Kidney glomerular epithelial cell (primary cell): ENCODE measurements around the gene HLA-DMB.

Source experiments
- DNase-seq: peaks from one replicate; lab custom pipeline; 2025; lab: John Stamatoyannopoulos, UW

Gene HLA-DMB

DNA sequence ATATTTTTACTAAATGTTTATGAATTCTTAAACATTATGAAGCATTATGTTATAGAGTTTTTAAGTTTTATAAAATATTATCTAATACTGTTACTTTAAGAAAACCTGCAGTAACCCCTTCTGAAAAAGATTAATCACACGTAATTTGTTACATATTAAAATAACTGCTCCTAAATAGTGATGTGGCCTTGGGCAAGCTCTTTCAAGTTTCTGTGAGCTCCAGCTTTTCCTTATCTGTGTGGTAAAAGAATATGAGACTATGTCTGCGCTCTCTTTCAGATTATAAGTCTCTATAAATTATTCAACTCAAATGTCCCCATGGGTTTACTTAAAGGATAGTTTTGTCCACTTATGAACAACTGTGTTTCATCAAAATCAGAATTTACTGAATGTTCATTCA is 31.9 kb downstream of the HLA-DMB start:
- DNase-seq: no peak

DNA sequence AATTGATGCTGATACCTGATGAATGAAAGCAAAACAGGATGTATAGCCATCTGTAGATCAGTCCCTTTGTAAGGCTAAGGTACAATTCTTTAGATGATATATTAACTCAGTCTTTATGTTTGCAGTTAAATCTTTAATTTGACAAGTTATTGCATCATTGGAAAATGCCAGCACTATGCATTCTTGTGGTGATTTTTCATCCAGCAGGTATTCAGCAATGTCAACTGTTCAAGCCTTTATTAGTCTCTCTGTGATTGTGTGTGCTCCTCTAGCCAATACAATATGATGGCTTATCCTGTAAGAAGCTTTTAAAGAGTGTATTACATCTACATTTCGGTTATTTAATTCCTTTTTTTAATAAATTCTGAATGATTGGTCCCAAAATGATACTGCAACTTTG is 34.3 kb downstream of the HLA-DMB start:
- peak; percentile 38 for DNase-seq

GRCh38 chr6:32905078-32905477 is 35.8 kb downstream of the HLA-DMB start:
- no peak for DNase-seq

GRCh38 chr6:32903952-32904351 is 36.9 kb downstream of the HLA-DMB start:
- DNase-seq: no peak

DNA sequence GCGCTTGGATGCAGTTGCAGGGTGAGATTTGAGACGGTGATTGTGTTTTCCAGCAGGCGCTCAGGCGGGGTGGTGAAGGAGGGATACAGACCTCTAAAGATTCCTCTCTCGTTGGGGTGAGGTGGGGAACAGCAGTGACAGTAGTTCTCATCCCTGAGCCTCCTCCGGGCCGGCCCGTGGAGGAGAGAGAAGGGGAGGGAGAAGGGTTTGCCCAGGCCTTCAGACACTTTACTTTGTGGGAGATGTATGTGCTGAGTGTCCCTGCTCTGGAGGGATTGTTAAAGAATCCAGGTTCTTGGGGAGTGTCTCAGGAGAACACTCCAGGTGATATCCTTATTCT is 45.9 kb downstream of the HLA-DMB start:
- DNase-seq: no peak

DNA sequence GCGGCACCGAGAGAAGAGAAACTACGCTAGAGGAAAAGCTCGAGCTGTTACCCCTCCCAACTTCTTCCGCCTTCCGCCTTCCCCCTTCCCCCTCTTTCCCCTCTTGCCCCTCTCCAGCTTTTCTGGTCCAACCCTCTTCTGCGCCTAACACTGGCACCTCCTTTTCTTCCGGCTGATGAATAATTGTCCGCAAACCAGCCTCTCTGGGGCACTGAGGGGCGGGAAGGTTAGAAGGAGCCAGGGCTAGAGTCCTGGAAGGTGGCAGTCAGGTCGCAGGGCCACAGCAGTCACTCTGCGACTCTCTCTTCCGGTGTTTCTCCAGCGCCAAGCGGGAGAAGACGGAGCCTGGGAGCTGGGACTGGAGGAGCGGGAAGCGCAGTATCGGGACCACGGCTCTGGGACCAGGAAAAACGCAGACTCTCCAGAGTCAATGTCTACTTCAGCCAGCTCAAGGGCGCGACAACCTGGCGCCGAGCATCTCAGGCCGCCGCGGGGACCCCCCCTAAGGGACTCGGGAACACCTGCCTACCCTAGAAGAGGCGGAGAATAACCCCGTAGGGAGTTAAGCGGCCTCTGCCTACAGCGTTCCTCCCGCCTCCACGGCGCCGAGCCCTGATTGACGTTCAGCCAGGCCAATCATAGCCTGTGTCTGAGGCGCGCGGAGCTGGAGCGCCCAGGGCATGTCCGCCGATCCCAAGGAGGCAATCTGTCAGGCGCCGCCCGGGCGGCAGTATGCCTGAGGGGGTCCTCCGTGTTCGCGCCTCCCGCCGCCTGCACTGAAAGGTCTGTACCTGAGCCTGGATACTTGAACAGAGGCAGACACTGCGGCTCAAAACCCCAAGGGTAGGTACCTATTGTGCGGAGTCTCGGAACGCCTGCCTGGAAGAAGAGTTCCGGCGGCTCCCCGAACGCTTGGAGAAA is 46.5 kb downstream of the HLA-DMB start:
- DNase-seq: peak; percentile 85

DNA sequence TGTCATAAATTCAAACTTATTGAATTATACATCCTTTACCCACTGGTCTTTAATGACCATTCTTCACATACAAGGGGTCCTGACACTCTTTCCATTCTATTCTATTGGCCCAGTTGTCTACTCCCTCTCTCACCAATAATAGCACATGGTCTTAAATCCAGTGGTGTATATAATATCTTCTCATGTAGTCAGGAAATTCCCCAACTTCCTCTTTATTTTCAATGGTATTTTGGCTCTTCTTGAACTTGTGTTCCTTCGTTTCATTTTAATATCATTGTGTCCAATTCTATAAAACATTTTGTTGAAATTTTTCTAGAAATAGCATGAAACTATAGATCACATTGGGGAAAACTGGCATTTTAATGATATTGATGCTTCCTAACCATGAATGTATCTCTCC is 50.0 kb downstream of the HLA-DMB start:
- DNase-seq: no peak

DNA sequence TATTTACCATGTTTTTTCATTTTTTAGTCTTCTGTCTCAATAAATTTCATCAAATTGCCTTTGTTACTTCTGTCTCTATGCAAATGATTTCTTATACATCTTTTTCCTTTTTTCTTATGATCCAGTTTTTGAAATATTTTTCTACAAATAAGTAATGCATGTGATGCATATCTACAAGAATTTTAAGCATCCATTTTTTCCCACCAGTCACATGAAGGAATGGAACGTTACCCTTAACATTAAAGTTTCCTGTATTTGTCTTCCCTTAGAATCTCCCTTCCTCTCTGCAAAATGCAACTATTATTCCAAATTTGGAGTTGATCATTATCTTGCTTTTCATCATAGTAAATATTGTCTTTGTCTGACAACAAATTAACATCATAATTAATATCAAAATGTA is 51.3 kb downstream of the HLA-DMB start:
- no peak for DNase-seq

GRCh38 chr6:32888576-32888975 is 52.3 kb downstream of the HLA-DMB start:
- DNase-seq: no peak

GRCh38 chr6:32887616-32888015 is 53.2 kb downstream of the HLA-DMB start:
- DNase-seq: no peak

DNA sequence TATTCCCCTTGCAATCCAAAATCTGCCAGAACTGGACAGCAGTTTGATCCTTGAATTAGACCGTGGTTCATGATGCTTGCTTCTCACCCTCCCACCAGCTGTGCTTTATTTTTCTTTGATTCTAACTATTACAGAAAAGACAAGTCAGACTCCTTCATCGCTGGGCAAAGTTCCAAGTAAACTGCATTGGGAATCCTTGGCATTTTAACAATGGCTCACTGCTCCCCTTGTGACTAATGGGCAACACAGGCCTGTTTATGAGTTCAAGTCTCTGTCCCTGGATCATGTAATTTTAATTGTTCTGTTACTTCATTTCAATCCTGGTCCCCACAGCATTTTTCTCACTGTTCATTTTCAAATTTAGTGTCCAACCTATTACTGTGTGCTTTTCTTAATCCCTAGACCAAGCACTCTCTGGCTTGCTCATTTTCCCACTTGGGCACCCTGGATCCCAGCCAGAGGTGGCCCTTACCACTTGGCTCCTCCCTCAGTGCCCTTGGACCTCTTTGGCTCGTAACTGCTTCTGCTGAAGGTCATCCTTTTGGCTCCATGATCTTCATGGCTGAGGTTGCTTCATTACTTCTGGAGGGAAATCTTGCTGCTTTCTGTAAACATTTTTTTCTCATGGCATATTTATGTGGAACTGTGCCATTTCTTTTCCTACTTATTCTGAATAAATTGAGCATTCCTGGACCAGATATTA is 54.0 kb downstream of the HLA-DMB start:
- peak; percentile 41 for DNase-seq

DNA sequence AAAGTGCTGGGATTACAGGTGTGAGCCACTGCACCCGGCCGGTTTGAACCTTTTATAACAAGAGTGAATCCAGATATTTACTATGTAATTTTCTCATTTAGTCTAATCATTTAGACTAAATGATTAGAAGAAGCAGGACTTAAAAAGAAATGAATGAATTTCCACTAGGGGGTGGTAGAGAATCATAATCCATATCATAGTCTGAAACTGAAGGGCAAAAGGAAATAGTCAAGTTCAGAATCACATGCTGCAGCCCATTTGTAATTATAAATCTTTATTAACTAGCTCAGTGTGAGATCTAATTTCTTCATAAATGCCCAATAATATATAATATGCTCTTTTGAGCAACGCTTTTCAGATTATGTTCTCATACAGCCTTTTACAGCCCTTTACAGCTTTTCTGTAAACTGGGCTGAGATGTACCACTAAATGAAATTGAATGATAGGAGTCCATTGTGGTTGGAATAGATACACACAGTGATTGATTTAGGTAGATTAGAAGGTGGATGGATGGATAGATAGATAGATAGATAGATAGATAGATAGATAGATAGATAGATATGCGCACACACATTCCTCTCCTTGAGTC is 55.0 kb downstream of the HLA-DMB start:
- peak; percentile 67 for DNase-seq
